NCI-H2081 (cell line): ENCODE measurements around the gene IL17RA.

ENCODE experiments used
- DNase-seq, 2 experiments: peaks; one replicate each; lab custom pipeline; 2025; lab: John Stamatoyannopoulos, UW

Gene IL17RA

GRCh38 chr22:17106785-17107546 lies 22.2 kb downstream of the IL17RA start:
- no peak for DNase-seq

GRCh38 chr22:17107547-17107810 lies 22.7 kb downstream of the IL17RA start:
- no peak for DNase-seq

GRCh38 chr22:17108256-17109112 lies 23.7 kb downstream of the IL17RA start:
- DNase-seq, result no peak

- DNase-seq, result no peak
Observed at GRCh38 chr22:17109113-17109865, 24.5 kb downstream of the IL17RA start.

GRCh38 chr22:17109976-17110375 lies 25.2 kb downstream of the IL17RA start:
- DNase-seq, result no peak

GRCh38 chr22:17110791-17111550 lies 26.2 kb downstream of the IL17RA start:
- DNase-seq, result no peak

- no peak for DNase-seq
Observed at GRCh38 chr22:17112491-17113042, 27.8 kb downstream of the IL17RA start.

- no peak for DNase-seq
Observed at GRCh38 chr22:17113600-17113999, 28.8 kb downstream of the IL17RA start.

- no peak for DNase-seq
Observed at GRCh38 chr22:17114173-17114897, 29.5 kb downstream of the IL17RA start.

- DNase-seq, result no peak
Observed at GRCh38 chr22:17114898-17115235, 30.1 kb downstream of the IL17RA start.

GRCh38 chr22:17115236-17115635 lies 30.4 kb downstream of the IL17RA start:
- DNase-seq, result no peak

- no peak for DNase-seq
Observed at GRCh38 chr22:17115945-17116565, 31.3 kb downstream of the IL17RA start.

GRCh38 chr22:17116572-17117330 lies 32.0 kb downstream of the IL17RA start:
- no peak for DNase-seq

GRCh38 chr22:17117400-17117799 lies 32.6 kb downstream of the IL17RA start:
- DNase-seq, result no peak

- DNase-seq, result no peak
Observed at GRCh38 chr22:17117890-17118289, 33.1 kb downstream of the IL17RA start.

GRCh38 chr22:17118342-17118741 lies 33.5 kb downstream of the IL17RA start:
- no peak for DNase-seq

- DNase-seq, result no peak
Observed at GRCh38 chr22:17119481-17120202, 34.8 kb downstream of the IL17RA start.

- no peak for DNase-seq
Observed at GRCh38 chr22:17120281-17120680, 35.5 kb downstream of the IL17RA start.

GRCh38 chr22:17120711-17121232 lies 36.0 kb downstream of the IL17RA start:
- DNase-seq, result peak in 1 of 2 experiments; percentile 45
